H9 (cell line): Measurements from ENCODE around the gene RERE. TPM values are rescaled to one million over a fixed set of nuclear protein-coding genes. Genes with fewer than 3 reads are reported as not detected.
A peak's percentile ranks its signal among the peaks of the same experiment; 100 is the strongest.

Source experiments
- DNase-seq: peaks from one replicate; pipeline ENCODE4 v3.0.0-alpha.2; 2017
- H2AFZ ChIP-seq: one replicate; pipeline ENCODE4 v1.6.1; 2013; ENCODE audit warnings: mild to moderate bottlenecking, low read length, control low read depth, moderate library complexity
- H2AK5ac ChIP-seq: 2 replicates; pipeline ENCODE4 v1.6.1; 2013; ENCODE audit warnings: low read length, control low read depth, mixed read lengths; ENCODE audit not compliant: insufficient read length
- H2BK120ac ChIP-seq: one replicate; pipeline ENCODE4 v1.6.1; 2013; ENCODE audit warnings: low read depth, mild to moderate bottlenecking, low read length, control low read depth, inconsistent platforms; ENCODE audit not compliant: poor library complexity, severe bottlenecking
- H2BK12ac ChIP-seq: 2 replicates; pipeline ENCODE4 v1.6.1; 2013; ENCODE audit warnings: low read length, control low read depth, mixed read lengths, low read depth; ENCODE audit not compliant: insufficient read length
- H2BK15ac ChIP-seq: 2 replicates; pipeline ENCODE4 v1.6.1; 2013; ENCODE audit warnings: low read depth, low read length, control low read depth
- H2BK20ac ChIP-seq: one replicate; pipeline ENCODE4 v1.6.1; 2013; ENCODE audit warnings: low read depth, mild to moderate bottlenecking, low read length, control low read depth, inconsistent platforms; ENCODE audit not compliant: poor library complexity, severe bottlenecking
- H2BK5ac ChIP-seq: 2 replicates; pipeline ENCODE4 v1.6.1; 2013; ENCODE audit warnings: low read length, control low read depth, mixed read lengths; ENCODE audit not compliant: insufficient read length
- H3K14ac ChIP-seq: 2 replicates; pipeline ENCODE4 v1.6.1; 2013; ENCODE audit warnings: low read length, control low read depth; ENCODE audit not compliant: insufficient read depth
- H3K18ac ChIP-seq: 2 replicates; pipeline ENCODE4 v1.6.1; 2013; ENCODE audit warnings: low read depth, mild to moderate bottlenecking, mixed read lengths, low read length, control low read depth; ENCODE audit not compliant: insufficient read length
- H3K23ac ChIP-seq: 2 replicates; pipeline ENCODE4 v1.6.1; 2013; ENCODE audit warnings: low read length, control low read depth, mixed read lengths, low read depth; ENCODE audit not compliant: insufficient read length
- H3K23me2 ChIP-seq: 2 replicates; pipeline ENCODE4 v1.6.1; 2013; ENCODE audit warnings: low read depth, mild to moderate bottlenecking, mixed read lengths, low read length, control low read depth; ENCODE audit not compliant: insufficient read length, poor library complexity, severe bottlenecking
- H3K27ac ChIP-seq: 2 replicates; pipeline ENCODE4 v1.5.1; 2013; ENCODE audit warnings: low read length, control low read depth, mixed read lengths, low read depth; ENCODE audit not compliant: insufficient read length
- H3K27me3 ChIP-seq: 2 replicates; pipeline ENCODE4 v1.6.1; 2013; ENCODE audit warnings: low read length, control low read depth, inconsistent platforms; ENCODE audit not compliant: insufficient read depth
- H3K4ac ChIP-seq: 2 replicates; pipeline ENCODE4 v1.6.1; 2013; ENCODE audit warnings: low read depth, mild to moderate bottlenecking, control low read depth, inconsistent platforms, low read length, moderate library complexity
- H3K4me1 ChIP-seq: 2 replicates; pipeline ENCODE4 v1.6.1; 2013; ENCODE audit warnings: low read length, control low read depth, inconsistent platforms; ENCODE audit not compliant: insufficient read depth
- H3K4me2 ChIP-seq: 2 replicates; pipeline ENCODE4 v1.6.1; 2013; ENCODE audit warnings: low read length, control low read depth, mixed read lengths; ENCODE audit not compliant: insufficient read length, insufficient read depth
- H3K56ac ChIP-seq: 2 replicates; pipeline ENCODE4 v1.6.1; 2013; ENCODE audit warnings: low read depth, mild to moderate bottlenecking, mixed read lengths, low read length, control low read depth; ENCODE audit not compliant: insufficient read length
- H3K79me1 ChIP-seq: 2 replicates; pipeline ENCODE4 v1.6.1; 2013; ENCODE audit warnings: low read depth, mild to moderate bottlenecking, moderate library complexity, low read length, control low read depth, inconsistent platforms; ENCODE audit not compliant: insufficient read depth, poor library complexity, severe bottlenecking
- H3K79me2 ChIP-seq: 2 replicates; pipeline ENCODE4 v1.6.1; 2013; ENCODE audit warnings: low read length, control low read depth, inconsistent platforms; ENCODE audit not compliant: insufficient read depth
- H3K9ac ChIP-seq: 2 replicates; pipeline ENCODE4 v1.6.1; 2013; ENCODE audit warnings: low read length, control low read depth, mixed read lengths; ENCODE audit not compliant: insufficient read length; ENCODE audit errors: extremely low read depth
- H3K9me3 ChIP-seq: one replicate; pipeline ENCODE4 v1.6.1; 2013; ENCODE audit warnings: low read depth, low read length, inconsistent platforms; ENCODE audit not compliant: control insufficient read depth
- H3T11ph ChIP-seq: one replicate; pipeline ENCODE4 v1.6.1; 2013; ENCODE audit warnings: mild to moderate bottlenecking, low read length, control low read depth, inconsistent platforms
- H4K20me1 ChIP-seq: one replicate; pipeline ENCODE4 v1.6.1; 2013; ENCODE audit not compliant: control insufficient read depth, insufficient read length, insufficient read depth
- H4K5ac ChIP-seq: 2 replicates; pipeline ENCODE4 v1.6.1; 2013; ENCODE audit warnings: low read depth, mild to moderate bottlenecking, mixed read lengths, low read length, control low read depth; ENCODE audit not compliant: insufficient read length
- H4K8ac ChIP-seq: replicated peaks from 2 replicates; pipeline ENCODE4 v1.6.1; 2013; ENCODE audit warnings: low read length, control low read depth, mixed read lengths, low read depth; ENCODE audit not compliant: insufficient read length
- H4K91ac ChIP-seq: 2 replicates; pipeline ENCODE4 v1.6.1; 2013; ENCODE audit warnings: low read depth, mild to moderate bottlenecking, moderate library complexity, mixed read lengths, low read length, control low read depth; ENCODE audit not compliant: insufficient read length
- H3K27ac Mint-ChIP-seq, 3 experiments: 2 replicates in 2 of 3; 3 replicates in 1 of 3; pipeline ENCODE4 v1.8.0; 2020 to 2021; ENCODE audit warnings: mixed read lengths in 3 of 3, mild to moderate bottlenecking in 1 of 3, moderate library complexity in 1 of 3
- H3K27me3 Mint-ChIP-seq: 2 replicates; pipeline ENCODE4 v1.8.0; 2021; ENCODE audit warnings: low read depth, mild to moderate bottlenecking, moderate library complexity, mixed read lengths
- H3K36me3 Mint-ChIP-seq, 3 experiments: 2 replicates in 2 of 3; 3 replicates in 1 of 3; pipeline ENCODE4 v1.8.0; 2020 to 2021; ENCODE audit warnings: low read depth in 3 of 3, mixed read lengths in 3 of 3; ENCODE audit not compliant: insufficient read depth in 1 of 3
- H3K4me1 Mint-ChIP-seq, 2 experiments: 2 replicates each; pipeline ENCODE4 v1.8.0; 2020; ENCODE audit warnings: mixed read lengths in 2 of 2
- H3K4me3 Mint-ChIP-seq, 2 experiments: 2 replicates in 1 of 2; 3 replicates in 1 of 2; pipeline ENCODE4 v1.8.0; 2020 to 2021; ENCODE audit warnings: mild to moderate bottlenecking in 2 of 2, mixed read lengths in 2 of 2, moderate library complexity in 1 of 2
- H3K9me3 Mint-ChIP-seq, 2 experiments: 2 replicates in 1 of 2; 3 replicates in 1 of 2; pipeline ENCODE4 v1.8.0; 2020; ENCODE audit warnings: mild to moderate bottlenecking in 2 of 2, mixed read lengths in 2 of 2, moderate library complexity in 1 of 2
- WGBS: extraction: QIAGEN DNeasy Blood & Tissue Kit; methylation state at CpG from one replicate; pipeline ENCODE4 v1.1.7; 2013; ENCODE audit warnings: missing lambda C conversion rate, low lambda C conversion rate, mixed read lengths; ENCODE audit not compliant: insufficient read length; ENCODE audit errors: extremely low coverage; 5-methylcytosine and 5-hydroxymethylcytosine counted together
- total RNA-seq: library from RNA; stranded (reverse); gene quantifications from 2 replicates; pipeline ENCODE4 v1.2.1, GENCODE V29; 2021
- TF ChIP-seq, protein P1 (sequence below): fragments of 200-600 bp; sonication (generic); conservative IDR thresholded peaks from 3 replicates; pipeline ENCODE4 v1.8.0; 2021; ENCODE audit warnings: antibody characterized with exemption, mild to moderate bottlenecking

Gene RERE
- total RNA-seq, 1 experiment from 2014 or later, result 103 TPM

DNA sequence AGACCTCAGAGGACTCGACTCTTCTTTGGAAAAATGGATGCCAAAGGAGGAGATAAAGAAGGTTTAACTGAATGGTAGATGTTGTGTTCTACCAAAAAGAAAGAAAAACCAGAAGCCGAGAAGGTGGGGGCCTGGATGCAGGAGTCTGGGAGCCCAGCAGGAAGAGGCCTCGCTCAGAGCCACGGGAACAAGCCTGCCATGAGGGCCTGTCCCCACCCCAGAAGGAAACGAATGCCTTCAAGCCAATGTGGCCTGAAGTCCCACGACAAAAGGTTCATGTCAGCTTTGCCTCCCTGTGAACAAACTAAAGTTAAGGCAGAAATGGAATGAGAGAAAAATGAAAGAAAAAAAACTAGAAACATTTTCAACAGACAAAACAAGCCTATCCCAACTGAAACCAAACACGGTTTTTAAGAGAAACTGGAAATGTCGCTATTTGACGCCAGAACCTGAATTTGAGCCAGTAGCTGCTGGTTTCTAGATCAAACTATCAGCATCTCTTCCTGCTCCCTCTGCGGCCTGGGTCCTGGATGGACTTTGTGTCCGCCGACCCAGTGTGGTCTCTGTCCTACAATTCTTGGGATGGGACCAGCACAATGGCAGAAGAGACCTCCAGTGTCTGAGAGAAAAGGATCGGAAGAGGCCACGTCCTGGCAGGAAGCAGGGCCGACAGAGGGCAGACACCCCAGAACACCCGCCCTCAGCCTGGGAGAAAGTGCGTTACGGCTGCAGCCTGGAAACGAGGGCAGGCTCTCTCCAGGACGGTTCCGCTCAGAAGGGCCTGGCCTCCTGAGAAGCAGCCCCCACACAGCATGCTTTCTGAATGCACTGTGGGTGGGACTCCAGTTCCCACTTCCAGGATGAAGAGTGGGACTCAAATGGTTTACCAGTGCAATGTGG is 464.3 kb downstream of the RERE start:
- peaks cover 29 to 54% (median 51%) of the 10 kb centered on the region in 3 experiments; a peak in 6 of 7 replicates for H3K36me3 Mint-ChIP-seq

More for the DNA sequence above, 464.3 kb downstream of the RERE start:
- TF ChIP-seq, protein P1, sequence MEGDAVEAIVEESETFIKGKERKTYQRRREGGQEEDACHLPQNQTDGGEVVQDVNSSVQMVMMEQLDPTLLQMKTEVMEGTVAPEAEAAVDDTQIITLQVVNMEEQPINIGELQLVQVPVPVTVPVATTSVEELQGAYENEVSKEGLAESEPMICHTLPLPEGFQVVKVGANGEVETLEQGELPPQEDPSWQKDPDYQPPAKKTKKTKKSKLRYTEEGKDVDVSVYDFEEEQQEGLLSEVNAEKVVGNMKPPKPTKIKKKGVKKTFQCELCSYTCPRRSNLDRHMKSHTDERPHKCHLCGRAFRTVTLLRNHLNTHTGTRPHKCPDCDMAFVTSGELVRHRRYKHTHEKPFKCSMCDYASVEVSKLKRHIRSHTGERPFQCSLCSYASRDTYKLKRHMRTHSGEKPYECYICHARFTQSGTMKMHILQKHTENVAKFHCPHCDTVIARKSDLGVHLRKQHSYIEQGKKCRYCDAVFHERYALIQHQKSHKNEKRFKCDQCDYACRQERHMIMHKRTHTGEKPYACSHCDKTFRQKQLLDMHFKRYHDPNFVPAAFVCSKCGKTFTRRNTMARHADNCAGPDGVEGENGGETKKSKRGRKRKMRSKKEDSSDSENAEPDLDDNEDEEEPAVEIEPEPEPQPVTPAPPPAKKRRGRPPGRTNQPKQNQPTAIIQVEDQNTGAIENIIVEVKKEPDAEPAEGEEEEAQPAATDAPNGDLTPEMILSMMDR, result no peak
- peaks cover 2% of the 10 kb centered on the region for H3K27me3 Mint-ChIP-seq
- H3K27ac Mint-ChIP-seq, result peak overlapping the region in 2 of 3 experiments; percentile 29 to 96; a peak in 3 of 7 replicates
- Histone ChIP-seq H3K23ac (no peak overlapping the region), H2BK20ac (no peak overlapping the region), H3K14ac (no peak overlapping the region), H3K4me2 (no peak overlapping the region), H4K8ac (no peak overlapping the region), H3K9ac (no peak overlapping the region), H3K23me2 (no peaks in the 10 kb centered on the region), H2BK120ac (no peak overlapping the region), H3K27me3 (no peaks in the 10 kb centered on the region), H4K20me1 (peaks cover 3% of the 10 kb centered on the region), H3K79me2 (no peaks in the 10 kb centered on the region), H3K9me3 (no peaks in the 10 kb centered on the region), H4K5ac (no peak overlapping the region), H3T11ph (no peak overlapping the region), H4K91ac (no peak overlapping the region), H3K27ac (no peak overlapping the region), H3K4ac (no peak overlapping the region), H3K56ac (no peak overlapping the region), H2AK5ac (no peak overlapping the region), H2BK15ac (no peak overlapping the region), H2BK12ac (no peak overlapping the region), H3K79me1 (no peaks in the 10 kb centered on the region), H3K4me1 (no peaks in the 10 kb centered on the region; the same call in 1 of the 2 replicates), H3K18ac (no peak overlapping the region), H2AFZ (no peak overlapping the region), H2BK5ac (no peak overlapping the region)
- WGBS, result no CpG with 5 or more reads among the region's 21 CpGs
- H3K4me1 Mint-ChIP-seq, result peaks cover 25 to 31% of the 10 kb centered on the region in 2 experiments
- H3K4me3 Mint-ChIP-seq, result no peak overlapping the region
- no peak for DNase-seq
- H3K9me3 Mint-ChIP-seq, result no peaks in the 10 kb centered on the region
